NCI-H2227 treated with DMSO at 0.1 percent for 48 hours (cell line): ENCODE results near the gene TRIOBP.

Experiments used
- DNase-seq: peaks from one replicate; lab custom pipeline; 2025; lab: John Stamatoyannopoulos, UW

TRIOBP gene

DNA sequence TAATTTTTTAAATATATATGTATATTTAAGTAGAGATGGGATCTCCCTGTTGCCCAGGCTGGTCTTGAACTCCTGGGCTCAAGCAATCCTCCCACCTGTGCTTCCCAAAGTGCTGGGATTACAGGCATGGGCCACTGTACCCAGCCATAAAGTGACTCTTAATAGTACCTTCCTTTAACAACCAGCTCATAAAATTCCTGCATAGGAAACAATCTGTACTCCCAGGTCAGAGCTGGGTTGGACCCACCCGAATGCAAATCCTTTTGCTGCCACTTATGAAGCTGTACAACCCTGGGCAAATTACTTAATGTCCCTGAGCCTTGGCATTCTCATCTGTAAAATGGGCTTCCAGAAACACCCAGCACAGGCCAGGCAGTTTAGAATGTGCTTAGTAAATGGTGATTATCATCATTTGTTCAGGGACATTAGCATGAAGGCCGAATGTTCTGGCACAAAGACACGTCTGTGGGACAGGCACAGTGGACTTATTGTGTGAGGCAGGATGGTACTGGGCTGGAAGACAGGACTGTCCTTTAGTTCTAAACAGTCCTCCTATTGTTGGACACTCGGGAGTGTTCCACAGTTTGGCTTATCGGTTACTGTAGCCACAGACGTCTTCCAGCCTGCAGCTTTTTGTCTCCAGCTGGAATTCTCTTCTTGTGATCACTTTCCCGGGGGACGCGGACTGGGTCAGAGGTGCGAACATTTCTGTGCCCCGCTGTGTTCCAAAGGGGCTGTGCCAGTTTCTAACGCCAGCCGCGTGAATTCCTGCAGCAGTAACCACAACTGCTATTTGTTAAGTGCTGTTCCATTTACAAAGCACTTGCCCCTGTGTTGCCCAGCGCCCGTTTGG is 32.4 kb upstream of the TRIOBP start:
- DNase-seq, result no peak

DNA sequence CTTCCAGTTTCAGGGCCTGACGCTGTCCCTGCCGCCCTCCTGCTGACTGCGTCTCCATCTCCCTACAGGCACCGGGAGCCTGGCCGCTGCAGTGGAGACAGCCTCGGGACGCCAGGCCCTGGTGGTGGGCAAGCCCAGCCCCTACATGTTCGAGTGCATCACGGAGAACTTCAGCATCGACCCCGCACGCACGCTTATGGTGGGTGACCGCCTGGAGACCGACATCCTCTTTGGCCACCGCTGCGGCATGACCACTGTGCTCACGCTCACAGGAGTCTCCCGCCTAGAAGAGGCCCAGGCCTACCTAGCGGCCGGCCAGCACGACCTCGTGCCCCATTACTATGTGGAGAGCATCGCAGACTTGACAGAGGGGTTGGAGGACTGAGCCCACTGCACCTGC is 31.4 kb upstream of the TRIOBP start:
- no peak for DNase-seq

- DNase-seq, result no peak
These were observed 27.3 kb upstream of the TRIOBP start for GRCh38 chr22:37669586-37669985.

DNA sequence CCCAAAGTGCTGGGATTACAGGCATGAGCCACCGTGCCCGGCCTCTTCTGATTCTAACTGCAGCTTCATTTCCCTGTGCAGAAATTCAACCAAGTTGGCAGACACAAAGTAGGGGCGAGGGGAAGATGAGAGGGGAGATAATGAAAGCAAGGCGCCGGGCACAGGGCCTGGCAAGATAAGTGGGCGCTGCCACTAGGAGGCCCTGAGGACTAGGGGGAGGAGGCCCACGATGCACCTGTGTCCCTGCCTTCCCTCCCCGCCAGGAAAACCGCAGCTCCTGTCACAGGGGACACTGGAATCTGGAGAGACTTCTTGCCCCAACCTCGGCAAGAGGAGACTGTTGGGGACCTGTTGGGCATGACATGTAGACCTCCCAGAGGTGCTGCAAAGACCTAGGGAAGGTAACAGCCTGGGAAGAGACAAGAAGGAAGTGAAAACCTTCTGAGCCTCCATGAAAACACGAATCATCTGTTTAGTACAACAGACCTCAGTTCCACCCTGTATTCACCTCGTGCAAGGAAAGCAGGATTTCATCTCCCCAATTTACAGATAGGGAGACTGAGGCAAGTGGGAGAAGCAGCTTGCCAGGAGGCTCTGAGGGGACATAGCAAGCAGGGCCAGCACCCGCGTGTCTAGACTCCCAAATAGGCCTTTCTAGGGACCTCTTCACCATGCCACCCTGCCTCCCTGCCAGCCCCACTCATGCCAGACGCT is 24.5 kb upstream of the TRIOBP start:
- DNase-seq, result no peak

- no peak for DNase-seq
These were observed 23.9 kb upstream of the TRIOBP start for GRCh38 chr22:37672920-37673455.

DNA sequence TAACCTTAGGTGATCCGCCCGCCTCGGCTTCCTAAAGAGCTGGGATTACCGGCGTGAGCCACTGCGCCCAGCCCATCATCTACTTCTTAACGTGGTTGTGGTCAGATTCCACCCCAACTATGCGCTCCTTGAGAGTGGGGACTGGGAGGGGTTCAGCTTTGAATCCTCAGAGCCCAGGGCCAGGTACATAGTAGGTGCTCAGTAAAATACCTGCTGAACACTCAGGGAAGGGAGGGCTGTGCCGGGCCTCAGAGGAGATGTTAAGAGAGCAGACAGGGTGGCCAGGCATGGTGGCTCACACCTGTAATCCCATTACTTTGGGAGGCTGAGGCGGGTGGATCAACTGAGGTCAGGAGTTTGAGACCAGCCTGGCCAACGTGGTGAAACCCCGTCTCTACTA is 22.6 kb upstream of the TRIOBP start:
- no peak for DNase-seq

GRCh38 chr22:37674951-37675929 is 21.6 kb upstream of the TRIOBP start, which contains the start of gene LGALS1:
Gene LGALS1, plus strand, starts transcription at chr22:37675636. Its CDS starts 67 bp downstream, at chr22:37675703.
- peak; percentile 19 for DNase-seq

- no peak for DNase-seq
These were observed 20.7 kb upstream of the TRIOBP start for GRCh38 chr22:37675930-37676735.

- peak; percentile 63 for DNase-seq
These were observed 19.9 kb upstream of the TRIOBP start for GRCh38 chr22:37676736-37677492.

- DNase-seq, result no peak
These were observed 19.3 kb upstream of the TRIOBP start for GRCh38 chr22:37677493-37677974.

DNA sequence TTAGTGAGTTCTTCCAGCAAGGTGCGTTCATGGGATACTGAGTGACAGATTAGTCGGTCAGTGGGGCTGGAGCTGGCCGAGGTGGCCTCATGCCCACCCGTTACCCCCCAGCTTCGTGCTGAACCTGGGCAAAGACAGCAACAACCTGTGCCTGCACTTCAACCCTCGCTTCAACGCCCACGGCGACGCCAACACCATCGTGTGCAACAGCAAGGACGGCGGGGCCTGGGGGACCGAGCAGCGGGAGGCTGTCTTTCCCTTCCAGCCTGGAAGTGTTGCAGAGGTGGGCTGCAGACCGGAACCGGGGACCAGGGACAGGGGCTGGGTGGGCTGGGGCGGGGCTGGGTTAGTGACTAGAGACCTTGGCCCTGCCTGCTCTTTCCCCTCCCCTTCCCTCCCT is 18.5 kb upstream of the TRIOBP start:
- no peak for DNase-seq

DNA sequence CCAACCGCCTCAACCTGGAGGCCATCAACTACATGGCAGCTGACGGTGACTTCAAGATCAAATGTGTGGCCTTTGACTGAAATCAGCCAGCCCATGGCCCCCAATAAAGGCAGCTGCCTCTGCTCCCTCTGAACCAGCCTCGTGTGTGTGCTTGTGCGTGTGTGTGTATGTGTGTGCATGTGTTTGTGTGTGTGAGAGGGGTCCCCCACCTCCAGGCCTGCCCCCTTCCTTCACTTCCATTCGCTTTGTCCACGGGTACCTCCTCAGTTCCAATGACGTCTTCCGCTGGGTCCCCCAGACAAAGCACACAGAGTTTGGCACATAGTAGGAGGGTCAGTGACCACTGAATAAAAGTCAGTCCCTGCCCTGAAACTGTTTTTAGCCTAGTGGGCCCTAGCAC is 17.2 kb upstream of the TRIOBP start:
- DNase-seq, result no peak

DNA sequence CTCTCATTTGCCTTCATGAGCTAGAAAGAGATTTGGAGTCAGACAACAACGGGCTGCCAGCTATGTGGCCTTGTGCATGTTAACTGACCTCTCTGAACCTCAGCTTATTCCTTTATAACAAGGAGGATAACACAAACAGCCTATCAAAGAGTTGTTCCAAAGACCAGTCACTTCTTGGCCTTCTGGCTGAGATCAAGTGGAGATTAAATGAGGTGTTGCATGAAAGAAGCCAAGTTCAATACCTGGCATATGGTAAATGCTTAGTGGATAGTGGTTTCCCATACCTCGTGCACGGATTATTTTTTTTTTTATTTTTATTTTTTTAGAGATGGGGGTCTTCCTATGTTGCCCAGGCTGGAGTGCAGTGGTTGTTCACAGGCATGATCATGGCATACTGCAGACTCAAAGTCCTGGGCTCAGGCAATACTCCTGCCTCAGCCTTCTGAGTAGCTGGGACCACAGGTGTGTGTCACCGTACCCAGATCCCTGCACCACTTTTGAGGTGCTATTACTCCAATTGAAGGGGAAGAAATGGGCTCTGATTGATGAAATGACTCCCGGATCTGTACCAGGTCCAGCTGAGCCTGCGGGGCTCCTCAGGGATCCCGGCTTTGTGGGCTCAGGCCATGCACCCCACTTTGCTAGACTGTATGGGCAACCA is 16.5 kb upstream of the TRIOBP start:
- DNase-seq, result no peak

- DNase-seq, result no peak
These were observed 15.8 kb upstream of the TRIOBP start for GRCh38 chr22:37681001-37681424.

GRCh38 chr22:37681556-37682049 is 15.2 kb upstream of the TRIOBP start:
- DNase-seq, result no peak

GRCh38 chr22:37684803-37685615 is 11.8 kb upstream of the TRIOBP start:
- no peak for DNase-seq

DNA sequence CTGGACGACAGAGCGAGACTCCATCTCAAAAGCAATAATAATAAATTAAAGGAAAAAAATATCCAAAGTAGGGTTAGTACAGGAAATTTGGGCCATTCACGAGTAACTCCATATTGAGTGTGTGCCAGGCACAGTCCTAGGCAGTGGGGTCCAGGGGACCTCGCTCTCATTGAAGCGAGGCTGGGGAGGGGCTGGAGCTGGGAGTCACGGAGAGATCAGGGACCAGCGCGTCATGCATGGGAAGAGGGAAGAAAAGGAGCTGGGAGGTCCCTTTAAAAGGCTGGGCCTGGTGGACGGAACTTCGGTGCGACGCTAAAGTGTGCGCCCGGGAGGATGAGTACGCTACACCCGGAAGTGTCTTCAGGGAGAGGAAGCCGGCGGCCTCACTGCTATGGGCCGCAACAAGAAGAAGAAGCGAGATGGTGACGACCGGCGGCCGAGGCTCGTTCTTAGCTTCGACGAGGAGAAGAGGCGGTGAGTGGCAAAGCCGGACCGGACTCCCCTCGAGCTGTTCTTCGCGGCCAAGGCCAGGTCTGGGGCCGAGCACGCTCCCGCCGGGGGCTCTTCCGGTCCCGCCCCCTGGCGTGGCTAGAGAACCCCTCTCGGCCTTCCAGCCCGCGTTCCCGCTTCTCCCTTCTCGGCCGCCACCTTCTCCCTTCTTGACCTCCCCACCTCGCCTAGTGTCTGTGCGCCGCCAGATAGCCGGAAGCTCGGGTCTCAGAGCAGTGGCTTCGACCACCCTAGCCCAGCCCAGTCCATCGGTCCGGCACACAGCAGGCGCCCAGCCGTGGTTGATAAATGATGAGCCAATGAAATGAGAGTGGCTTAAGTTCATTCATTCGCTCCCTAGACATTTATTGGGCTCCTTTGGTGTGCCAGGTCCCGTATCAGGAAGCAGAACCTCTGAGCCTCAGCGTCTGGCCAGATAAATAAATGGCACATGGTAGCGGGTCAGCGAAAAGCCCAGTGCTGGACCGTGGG is 10.6 kb upstream of the TRIOBP start, which contains the start of gene NOL12:
Gene NOL12 (plus strand): TSS at position 342 of the 981 bp plus-strand sequence. CDS start 50 bp downstream, at position 392.
- peak; percentile 88 for DNase-seq
